ENCODE measurements around the gene ADK. TPM values are rescaled to one million over a fixed set of nuclear protein-coding genes. Genes with fewer than 3 reads are reported as not detected.

Gene ADK
- total RNA-seq, 2 experiments from 2014 or later, result 26.4 to 31.1 TPM

DNA sequence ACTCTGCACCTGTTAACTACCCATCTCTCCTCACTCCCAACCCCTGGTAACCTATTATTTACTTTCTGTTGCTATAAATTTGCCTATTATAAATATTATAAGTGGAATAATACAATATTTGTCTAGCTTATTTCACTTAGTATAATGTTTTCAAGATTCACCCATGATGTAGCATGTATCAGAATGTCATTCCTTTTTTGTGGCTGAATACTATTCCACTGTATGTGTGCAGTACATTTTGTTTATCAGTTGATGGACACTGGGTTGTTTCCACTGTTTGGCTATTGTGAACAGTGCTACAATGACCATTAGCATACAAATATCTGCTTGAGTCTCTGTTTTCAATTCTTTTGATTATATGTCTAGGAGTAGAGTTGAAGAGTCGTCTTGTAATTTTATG lies 582.6 kb downstream of the ADK start:
- no peaks in the 10 kb centered on the region for H3K79me2 ChIP-seq (ENCODE audit: insufficient read depth, low read depth, low read length)
- CTCF ChIA-PET (ENCODE audit: unreplicated experiment), result no interaction called here
- intact Hi-C loops (cut with micrococcal nuclease; ENCODE audit: unreplicated experiment), result loop anchor here (10.0 kb wide), 1 partner anchor 469 kb away; no protein-coding TSS in a partner anchor
- POLR2A ChIA-PET, result no interaction called here
- no peaks in the 10 kb centered on the region for H3K9me3 ChIP-seq (ENCODE audit: low read length)
- H3K36me3 ChIP-seq (ENCODE audit: insufficient read depth, low read length), result no peaks in the 10 kb centered on the region
- H2AFZ ChIP-seq (ENCODE audit: low read length), result no peak overlapping the region
- H3K27ac ChIP-seq (ENCODE audit: low read depth, low read length, poor library complexity, severe bottlenecking), result no peak overlapping the region
- H3K9me2 ChIP-seq (ENCODE audit: insufficient read depth, low read length), result no peaks in the 10 kb centered on the region
- H4K20me1 ChIP-seq (ENCODE audit: insufficient read depth, low read length), result no peaks in the 10 kb centered on the region
- no peak for TF ChIP-seq EZH2phosphoT487 (IDR thresholded peaks at IDR 0.05; ENCODE audit: borderline replicate concordance, low read depth, low read length)
- TF ChIP-seq, protein P1, sequence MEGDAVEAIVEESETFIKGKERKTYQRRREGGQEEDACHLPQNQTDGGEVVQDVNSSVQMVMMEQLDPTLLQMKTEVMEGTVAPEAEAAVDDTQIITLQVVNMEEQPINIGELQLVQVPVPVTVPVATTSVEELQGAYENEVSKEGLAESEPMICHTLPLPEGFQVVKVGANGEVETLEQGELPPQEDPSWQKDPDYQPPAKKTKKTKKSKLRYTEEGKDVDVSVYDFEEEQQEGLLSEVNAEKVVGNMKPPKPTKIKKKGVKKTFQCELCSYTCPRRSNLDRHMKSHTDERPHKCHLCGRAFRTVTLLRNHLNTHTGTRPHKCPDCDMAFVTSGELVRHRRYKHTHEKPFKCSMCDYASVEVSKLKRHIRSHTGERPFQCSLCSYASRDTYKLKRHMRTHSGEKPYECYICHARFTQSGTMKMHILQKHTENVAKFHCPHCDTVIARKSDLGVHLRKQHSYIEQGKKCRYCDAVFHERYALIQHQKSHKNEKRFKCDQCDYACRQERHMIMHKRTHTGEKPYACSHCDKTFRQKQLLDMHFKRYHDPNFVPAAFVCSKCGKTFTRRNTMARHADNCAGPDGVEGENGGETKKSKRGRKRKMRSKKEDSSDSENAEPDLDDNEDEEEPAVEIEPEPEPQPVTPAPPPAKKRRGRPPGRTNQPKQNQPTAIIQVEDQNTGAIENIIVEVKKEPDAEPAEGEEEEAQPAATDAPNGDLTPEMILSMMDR (conservative IDR thresholded peaks at IDR 0.05; ENCODE audit: low read length), result no peak
- H3K4me3 ChIP-seq (ENCODE audit: low read depth, low read length, poor library complexity, severe bottlenecking), result no peak overlapping the region
- DNase-seq (ENCODE audit: low spot score), result no peak
- peaks cover 9% of the 10 kb centered on the region for H3K4me1 ChIP-seq (ENCODE audit: insufficient read depth, low read length, poor library complexity, severe bottlenecking)
- BruUV-seq (replicated peaks), result no TSS peak
- no peak overlapping the region for H3K4me2 ChIP-seq (ENCODE audit: low read length)

DNA sequence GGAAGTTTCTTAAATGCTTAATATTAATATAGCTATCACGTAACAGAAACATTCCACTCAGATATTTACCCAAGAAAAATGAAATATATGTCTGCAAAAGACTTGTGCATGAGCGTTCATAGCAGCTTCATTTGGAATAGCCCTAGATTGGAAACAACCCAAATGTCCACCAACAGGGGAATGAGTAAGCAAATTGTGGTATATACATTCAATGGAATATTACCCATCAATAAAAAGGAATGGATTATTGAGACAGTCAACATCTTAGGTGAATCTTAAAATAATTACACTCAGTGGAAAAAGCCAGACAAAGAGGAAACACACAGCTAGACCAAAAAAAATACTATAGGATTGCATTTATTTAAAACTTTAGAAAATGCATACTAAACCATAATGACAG lies 585.0 kb downstream of the ADK start:
- intact Hi-C loops (cut with micrococcal nuclease; ENCODE audit: unreplicated experiment), result loop anchor here (10.0 kb wide), 1 partner anchor 471 kb away; no protein-coding TSS in a partner anchor
- POLR2A ChIA-PET, result interaction anchor here (0.7 kb wide), 2 partner anchors 147 to 371 kb away, joined by 4 to 6 read pairs; no protein-coding TSS in a partner anchor

DNA sequence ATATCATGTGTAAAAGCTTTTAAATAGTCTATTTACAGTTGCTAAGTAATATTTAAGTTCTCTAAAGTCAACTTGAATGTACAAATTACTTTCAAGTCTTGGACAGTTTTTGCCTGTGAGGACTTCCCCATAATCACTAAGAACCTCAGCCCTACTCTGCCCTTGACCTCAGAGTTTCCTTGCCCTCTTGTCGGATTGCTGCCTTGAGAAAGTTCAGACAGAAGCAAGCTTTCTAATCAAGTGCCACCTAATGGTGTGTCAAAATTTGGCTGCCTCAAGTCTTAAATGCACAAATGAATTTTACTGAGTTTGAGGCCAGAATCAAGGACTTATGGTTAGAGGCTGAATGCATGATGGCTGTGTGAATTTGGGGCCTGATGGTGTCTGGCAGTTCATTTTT lies 587.0 kb downstream of the ADK start:
- Histone ChIP-seq H3K36me3 (ENCODE audit: insufficient read depth, low read length) (no peaks in the 10 kb centered on the region), H3K79me2 (ENCODE audit: insufficient read depth, low read depth, low read length) (no peaks in the 10 kb centered on the region), H3K4me2 (ENCODE audit: low read length) (peak overlapping the region; percentile 63), H2AFZ (ENCODE audit: low read length) (peak overlapping the region; percentile 100; the same call in 1 of the 2 replicates), H3K9me3 (ENCODE audit: low read length) (no peaks in the 10 kb centered on the region), H3K27ac (ENCODE audit: low read depth, low read length, poor library complexity, severe bottlenecking) (no peak overlapping the region), H3K4me3 (ENCODE audit: low read depth, low read length, poor library complexity, severe bottlenecking) (no peak overlapping the region), H3K4me1 (ENCODE audit: insufficient read depth, low read length, poor library complexity, severe bottlenecking) (peaks cover 24% of the 10 kb centered on the region), H3K9me2 (ENCODE audit: insufficient read depth, low read length) (no peaks in the 10 kb centered on the region), H4K20me1 (ENCODE audit: insufficient read depth, low read length) (no peaks in the 10 kb centered on the region)
- peak; percentile 54 for DNase-seq (ENCODE audit: low spot score)
- CTCF ChIA-PET (ENCODE audit: unreplicated experiment), result interaction anchor here (0.6 to 1.3 kb wide), 2 partner anchors 22 to 416 kb away, joined by 3 read pairs; no protein-coding TSS in a partner anchor
- intact Hi-C loops (cut with micrococcal nuclease; ENCODE audit: unreplicated experiment), result loop anchor here (1.0 to 10.0 kb wide), 3 partner anchors 281 to 498 kb away; no protein-coding TSS in a partner anchor
- BruUV-seq (replicated peaks), result no TSS peak
- POLR2A ChIA-PET, result interaction anchor here (0.6 to 1.2 kb wide), 6 partner anchors 33 to 562 kb away, joined by 3 to 7 read pairs (median 3); no protein-coding TSS in a partner anchor
- TF ChIP-seq, protein P1 (conservative IDR thresholded peaks at IDR 0.05; ENCODE audit: low read length), result peak; percentile 54; the same call in 1 of the 2 replicates
- TF ChIP-seq EZH2phosphoT487 (IDR thresholded peaks at IDR 0.05; ENCODE audit: borderline replicate concordance, low read depth, low read length), result no peak

More for the DNA sequence above, 585.0 kb downstream of the ADK start:
- CTCF ChIA-PET (ENCODE audit: unreplicated experiment), result no interaction called here
- Histone ChIP-seq H4K20me1 (ENCODE audit: insufficient read depth, low read length) (no peaks in the 10 kb centered on the region), H3K27ac (ENCODE audit: low read depth, low read length, poor library complexity, severe bottlenecking) (no peak overlapping the region), H2AFZ (ENCODE audit: low read length) (no peak overlapping the region), H3K4me1 (ENCODE audit: insufficient read depth, low read length, poor library complexity, severe bottlenecking) (peaks cover 24% of the 10 kb centered on the region), H3K9me3 (ENCODE audit: low read length) (no peaks in the 10 kb centered on the region), H3K9me2 (ENCODE audit: insufficient read depth, low read length) (no peaks in the 10 kb centered on the region), H3K4me2 (ENCODE audit: low read length) (no peak overlapping the region), H3K4me3 (ENCODE audit: low read depth, low read length, poor library complexity, severe bottlenecking) (no peak overlapping the region), H3K79me2 (ENCODE audit: insufficient read depth, low read depth, low read length) (no peaks in the 10 kb centered on the region), H3K36me3 (ENCODE audit: insufficient read depth, low read length) (no peaks in the 10 kb centered on the region)
- BruUV-seq (replicated peaks), result no TSS peak
- DNase-seq (ENCODE audit: low spot score), result no peak
- no peak for TF ChIP-seq EZH2phosphoT487 (IDR thresholded peaks at IDR 0.05; ENCODE audit: borderline replicate concordance, low read depth, low read length)
- TF ChIP-seq, protein P1 (conservative IDR thresholded peaks at IDR 0.05; ENCODE audit: low read length), result no peak

All from OCI-LY7 (cell line).